Keratinocyte (primary cell): ENCODE data around the gene WDR49. TPM values are rescaled to one million over a fixed set of nuclear protein-coding genes. Genes with fewer than 3 reads are reported as not detected.

Source experiments
- DNase-seq: peaks from one replicate; pipeline ENCODE4 v3.0.0-alpha.2; 2011; ENCODE audit warnings: low read depth, missing footprints, low spot score
- FAIRE-seq: peaks from 2 replicates; lab custom pipeline; 2011; peaks lifted over from hg19 to GRCh38; lab: Jason Lieb, UNC
- H2AFZ ChIP-seq: 2 replicates; pipeline ENCODE4 v1.6.0; 2012; ENCODE audit warnings: low read length, control low read depth, inconsistent platforms; ENCODE audit not compliant: control insufficient read depth
- H3K27ac ChIP-seq: 2 replicates; pipeline ENCODE4 v1.5.1; 2011; ENCODE audit warnings: low read length; ENCODE audit not compliant: control insufficient read depth, insufficient read depth
- H3K27me3 ChIP-seq: 3 replicates; pipeline ENCODE4 v1.6.0; 2011; ENCODE audit warnings: low read length; ENCODE audit not compliant: control insufficient read depth, insufficient read depth; ENCODE audit errors: extremely low read depth
- H3K36me3 ChIP-seq, 2 experiments: 2 replicates in 1 of 2; 3 replicates in 1 of 2; pipeline ENCODE4 v1.5.1; 2011; ENCODE audit warnings: low read length in 2 of 2, mild to moderate bottlenecking in 1 of 2; ENCODE audit not compliant: control insufficient read depth in 2 of 2, insufficient read depth in 2 of 2; ENCODE audit errors: extremely low read depth in 1 of 2
- H3K4me1 ChIP-seq: 3 replicates; pipeline ENCODE4 v1.5.1; 2011; ENCODE audit warnings: low read length; ENCODE audit not compliant: control insufficient read depth, insufficient read depth; ENCODE audit errors: extremely low read depth
- H3K4me2 ChIP-seq: 3 replicates; pipeline ENCODE4 v1.6.0; 2011; ENCODE audit warnings: low read depth, low read length; ENCODE audit not compliant: control insufficient read depth, insufficient read depth; ENCODE audit errors: extremely low read depth
- H3K4me3 ChIP-seq, 3 experiments: fragments of 200-600 bp in 1 of 3; sonication (generic) in 1 of 3; 2 replicates in 2 of 3; 3 replicates in 1 of 3; pipeline ENCODE4 v1.5.1; 2011 to 2016; ENCODE audit warnings: low read length in 3 of 3, mild to moderate bottlenecking in 3 of 3, control low read depth in 2 of 3, inconsistent platforms in 1 of 3, low read depth in 1 of 3, mixed read lengths in 1 of 3, mixed run types in 1 of 3, moderate library complexity in 1 of 3; ENCODE audit not compliant: control insufficient read depth in 2 of 3, insufficient read depth in 2 of 3; ENCODE audit errors: extremely low read depth in 1 of 3
- H3K79me2 ChIP-seq: 2 replicates; pipeline ENCODE4 v1.6.0; 2012; ENCODE audit warnings: low read length; ENCODE audit not compliant: control insufficient read depth, insufficient read depth
- H3K9ac ChIP-seq: 3 replicates; pipeline ENCODE4 v1.6.0; 2011; ENCODE audit warnings: low read length; ENCODE audit not compliant: control insufficient read depth, insufficient read depth; ENCODE audit errors: extremely low read depth
- H3K9me1 ChIP-seq: 3 replicates; pipeline ENCODE4 v1.6.0; 2011; ENCODE audit warnings: low read length; ENCODE audit not compliant: control insufficient read depth, insufficient read depth; ENCODE audit errors: extremely low read depth
- H3K9me3 ChIP-seq: 2 replicates; pipeline ENCODE4 v1.5.1; 2012; ENCODE audit warnings: low read depth, low read length; ENCODE audit not compliant: control insufficient read depth
- H4K20me1 ChIP-seq: 3 replicates; pipeline ENCODE4 v1.6.0; 2011; ENCODE audit warnings: low read length; ENCODE audit not compliant: control insufficient read depth, insufficient read depth; ENCODE audit errors: extremely low read depth
- CTCF ChIP-seq, 3 experiments: IDR thresholded peaks in 1 of 3; conservative IDR thresholded peaks in 1 of 3; optimal IDR thresholded peaks in 1 of 3; 2 replicates in 2 of 3; 3 replicates in 1 of 3; pipeline versions ENCODE3 to v1.5.1; 2011; ENCODE audit warnings: low read length in 3 of 3, mild to moderate bottlenecking in 3 of 3, moderate library complexity in 2 of 3, control low read depth in 1 of 3, inconsistent platforms in 1 of 3; ENCODE audit not compliant: insufficient read depth in 2 of 3; ENCODE audit errors: extremely low read depth in 1 of 3
- EZH2 ChIP-seq: IDR thresholded peaks from one replicate; pipeline ENCODE4 v1.6.1; 2012; ENCODE audit warnings: inconsistent platforms, mild to moderate bottlenecking, low read length, moderate library complexity
- dilution Hi-C: fragments of 300-500 bp; cut with MboI; formaldehyde crosslinking; loops from one replicate; pipeline ENCODE4 v1.7.0; 2020; ENCODE audit warnings: low sequenced_read_pairs; ENCODE audit not compliant: extremely low pct_ligation_motif_present
- polyA plus RNA-seq, 5 experiments: library from polyadenylated mRNA; depleted of rRNA in 3 of 5; stranded (reverse) in 3 of 5; stranded (forward) in 1 of 5; unstranded in 1 of 5; fragments of >200 nt; gene quantifications; 1 replicate in 1 of 5; 2 replicates in 3 of 5; 3 replicates in 1 of 5; pipeline versions ENCODE4 v1.2.1 to v1.2.3, GENCODE V29; 2011 to 2012; ENCODE audit warnings: missing spikeins in 2 of 5, low read depth in 1 of 5, low replicate concordance in 1 of 5

WDR49 gene
- polyA plus RNA-seq, 1 donor (not counting 4 experiments of a cell fraction or from before 2014, with no cell fraction given) = not detected

- H2AFZ ChIP-seq = no peak overlapping the region
- dilution Hi-C loops = no loop called here
- H3K9ac ChIP-seq = no peak overlapping the region
- TF ChIP-seq CTCF (optimal IDR thresholded peaks at IDR 0.05 in 1 of 3, IDR thresholded peaks at IDR 0.05 in 1 of 3, conservative IDR thresholded peaks at IDR 0.05 in 1 of 3; ENCODE audit: extremely low read depth in 1 of 3, insufficient read depth in 2 of 3, low read length in 3 of 3) (no peak), EZH2 (no peak)
- no peaks in the 10 kb centered on the region for H3K9me1 ChIP-seq
- H3K36me3 ChIP-seq = no peaks in the 10 kb centered on the region
- no peaks in the 10 kb centered on the region for H3K27me3 ChIP-seq
- no peak for FAIRE-seq
- no peaks in the 10 kb centered on the region for H4K20me1 ChIP-seq
- H3K4me3 ChIP-seq = no peak overlapping the region
- H3K4me1 ChIP-seq = no peaks in the 10 kb centered on the region
- no peak overlapping the region for H3K4me2 ChIP-seq
- no peak for DNase-seq
- H3K79me2 ChIP-seq = no peaks in the 10 kb centered on the region
- H3K9me3 ChIP-seq = no peaks in the 10 kb centered on the region
- no peak overlapping the region for H3K27ac ChIP-seq
Observed at GRCh38 chr3:167602041-167602440, 51.7 kb downstream of the WDR49 start.

- Histone ChIP-seq H3K79me2 (no peaks in the 10 kb centered on the region), H3K27ac (no peak overlapping the region), H3K9ac (no peak overlapping the region), H3K36me3 (no peaks in the 10 kb centered on the region), H3K9me1 (no peaks in the 10 kb centered on the region), H2AFZ (no peak overlapping the region), H3K4me3 (no peak overlapping the region), H3K27me3 (no peaks in the 10 kb centered on the region), H3K4me1 (no peaks in the 10 kb centered on the region), H3K9me3 (no peaks in the 10 kb centered on the region), H3K4me2 (no peak overlapping the region), H4K20me1 (no peaks in the 10 kb centered on the region)
- dilution Hi-C loops = no loop called here
- no peak for FAIRE-seq
- TF ChIP-seq EZH2 = no peak
- TF ChIP-seq CTCF (optimal IDR thresholded peaks at IDR 0.05 in 1 of 3, IDR thresholded peaks at IDR 0.05 in 1 of 3, conservative IDR thresholded peaks at IDR 0.05 in 1 of 3; ENCODE audit: extremely low read depth in 1 of 3, insufficient read depth in 2 of 3, low read length in 3 of 3) = no peak
- DNase-seq = no peak
Observed at GRCh38 chr3:167587651-167588050, 66.1 kb downstream of the WDR49 start.
